GM21381 (cell line): ENCODE results near the gene DYRK1B.
A peak's percentile ranks its signal among the peaks of the same experiment; 100 is the strongest.
"Not testable (repeated sequence)": the region's sequence is repeated elsewhere in the genome, so short reads cannot be mapped to it uniquely, and the experiment has no call there.

Source experiments
- ATAC-seq: cut with Tn5 transposase; IDR thresholded peaks from one replicate; pipeline ENCODE4 v1.9.1; 2021; ENCODE audit warnings: mild to moderate bottlenecking, moderate library complexity; ENCODE audit not compliant: unreplicated experiment

The DYRK1B gene

GRCh38 chr19:39833464-39834286 is at the start of gene DYRK1B:
Gene DYRK1B, minus strand, starts transcription at chr19:39834162. Its CDS starts 2,295 bp downstream, at chr19:39831867.
- peak; percentile 84 for ATAC-seq

GRCh38 chr19:39882645-39883044 is 48.7 kb upstream of the DYRK1B start:
- not testable (repeated sequence) for ATAC-seq

GRCh38 chr19:39881495-39882110 is 47.6 kb upstream of the DYRK1B start:
- ATAC-seq: not testable (repeated sequence)

- ATAC-seq: not testable (repeated sequence)
These were observed 46.3 kb upstream of the DYRK1B start for GRCh38 chr19:39880241-39880640.

- ATAC-seq: not testable (repeated sequence)
These were observed 45.8 kb upstream of the DYRK1B start for GRCh38 chr19:39879796-39880195.

GRCh38 chr19:39878866-39879265 is 44.9 kb upstream of the DYRK1B start:
- ATAC-seq: not testable (repeated sequence)

DNA sequence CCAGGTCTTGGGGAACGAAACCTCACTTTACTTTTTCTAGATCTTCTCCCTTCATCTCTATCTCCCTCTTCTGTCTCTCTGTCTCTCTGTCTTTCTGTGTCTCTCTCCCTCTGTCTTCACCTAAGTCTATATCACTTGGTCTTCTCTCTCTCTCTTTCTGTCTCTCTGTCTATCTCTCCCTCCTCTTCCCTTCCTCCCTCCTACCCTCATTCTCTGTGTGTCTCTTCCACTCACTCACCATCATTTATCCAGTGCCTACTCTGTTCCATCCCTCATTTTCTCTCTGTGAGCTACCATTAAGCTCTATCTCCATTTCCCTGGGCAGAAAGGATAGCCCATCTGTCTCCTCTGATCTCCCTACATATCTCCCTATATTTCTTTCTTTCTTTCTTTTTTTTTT is 44.4 kb upstream of the DYRK1B start:
- ATAC-seq: no peak

DNA sequence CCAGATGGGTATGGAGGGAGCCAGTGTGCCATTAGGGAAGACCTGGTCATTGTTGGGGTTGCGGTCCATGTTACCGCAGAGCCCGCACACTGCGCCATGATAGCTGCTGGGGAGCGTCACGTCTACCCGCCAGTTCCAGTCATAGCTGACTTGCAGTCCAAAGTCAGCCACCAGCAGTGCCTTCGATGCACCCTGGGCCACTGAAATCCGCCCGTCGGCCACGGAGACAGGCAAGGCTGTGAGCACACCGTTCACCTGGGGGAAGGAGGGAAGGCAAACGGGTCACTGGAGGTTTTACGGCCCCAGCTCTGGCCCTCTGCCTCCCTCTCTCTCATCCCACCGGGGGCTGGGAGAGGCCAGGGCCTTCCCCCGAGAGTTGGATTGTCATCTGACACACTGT is 44.0 kb upstream of the DYRK1B start:
- not testable (repeated sequence) for ATAC-seq

GRCh38 chr19:39877488-39877887 is 43.5 kb upstream of the DYRK1B start:
- not testable (repeated sequence) for ATAC-seq

- not testable (repeated sequence) for ATAC-seq
These were observed 42.5 kb upstream of the DYRK1B start for GRCh38 chr19:39876486-39876885.

GRCh38 chr19:39875401-39875864 is 41.5 kb upstream of the DYRK1B start:
- not testable (repeated sequence) for ATAC-seq

- ATAC-seq: no peak
These were observed 40.4 kb upstream of the DYRK1B start for GRCh38 chr19:39874404-39874803.

GRCh38 chr19:39873385-39873784 is 39.4 kb upstream of the DYRK1B start:
- ATAC-seq: no peak

- no peak for ATAC-seq
These were observed 38.2 kb upstream of the DYRK1B start for GRCh38 chr19:39871886-39872866.

- ATAC-seq: no peak
These were observed 37.4 kb upstream of the DYRK1B start for GRCh38 chr19:39871362-39871761.

DNA sequence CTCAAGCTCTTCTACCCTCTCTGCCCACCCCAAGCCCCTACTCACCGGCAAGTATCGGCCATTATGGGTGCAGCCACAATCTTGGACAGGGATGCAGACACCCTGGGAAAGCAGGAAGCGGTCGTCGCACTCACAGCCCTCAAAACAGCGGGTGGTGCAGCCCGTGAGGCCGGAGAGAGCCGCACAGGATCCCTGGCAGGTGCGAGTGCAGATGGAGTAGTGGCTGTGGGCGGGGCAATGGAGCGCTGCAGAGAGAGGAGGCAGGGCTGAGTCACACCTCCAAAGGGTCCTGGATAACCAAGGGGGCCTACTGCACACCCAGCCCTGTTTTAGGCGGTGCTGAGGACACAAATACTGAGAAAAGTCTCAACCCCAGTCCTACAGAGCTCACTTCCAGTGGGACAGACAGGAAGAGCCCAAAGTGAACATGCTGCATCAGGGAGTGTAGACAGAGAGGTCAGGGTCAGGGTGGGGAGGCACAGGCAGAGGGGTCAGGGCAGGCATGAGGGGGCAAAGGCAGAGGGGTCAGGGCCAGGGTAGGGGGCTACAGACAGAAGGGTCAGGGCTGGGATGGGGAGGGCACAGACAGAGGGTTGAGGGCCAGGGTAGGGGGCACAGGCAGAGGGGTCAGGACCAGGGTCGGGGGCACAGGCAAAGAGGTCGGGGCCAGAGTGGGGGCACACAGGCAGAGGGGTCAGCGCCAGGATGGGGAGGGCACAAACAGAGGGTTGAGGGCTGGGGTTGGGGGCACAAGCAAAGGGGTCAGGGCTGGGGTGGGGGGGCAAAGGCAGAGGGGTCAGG is 36.4 kb upstream of the DYRK1B start:
- ATAC-seq: no peak

DNA sequence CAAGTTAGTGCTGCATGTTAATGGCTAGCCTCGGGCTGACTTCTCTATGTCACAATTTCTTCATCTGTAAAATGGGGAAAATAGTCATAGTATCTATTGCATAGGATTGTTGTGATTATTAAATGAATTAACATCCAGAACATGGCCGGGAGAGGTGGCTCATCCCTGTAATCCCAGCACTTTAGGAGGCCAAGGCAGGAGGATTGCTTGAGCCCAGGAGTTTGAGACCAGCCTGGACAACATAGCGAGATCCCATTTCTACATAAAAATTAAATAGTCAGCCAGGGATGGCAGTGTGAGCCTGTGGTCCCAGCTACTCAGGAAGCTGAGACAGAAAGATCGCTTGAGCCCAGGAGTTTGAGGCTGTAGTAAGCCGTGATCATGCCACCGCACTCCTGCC is 34.0 kb upstream of the DYRK1B start:
- no peak for ATAC-seq

DNA sequence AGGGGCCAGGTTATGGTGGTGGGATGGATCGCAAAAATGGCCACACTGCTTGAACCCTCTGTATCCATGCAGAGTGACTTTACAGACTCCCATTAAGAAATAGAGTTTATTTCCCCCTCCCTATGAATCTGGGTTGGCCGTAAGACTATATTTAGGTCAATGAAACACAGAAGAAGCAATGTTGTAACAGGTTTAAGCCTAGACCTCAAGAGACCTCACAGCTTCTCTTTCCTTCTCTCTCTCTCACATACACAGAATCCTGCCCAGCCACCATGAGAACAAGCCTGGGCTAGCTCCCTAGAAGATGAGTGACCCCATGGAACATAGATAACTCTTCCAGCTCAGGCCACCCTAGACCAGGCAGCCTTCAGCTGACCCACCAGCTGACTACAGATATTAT is 33.2 kb upstream of the DYRK1B start:
- no peak for ATAC-seq

DNA sequence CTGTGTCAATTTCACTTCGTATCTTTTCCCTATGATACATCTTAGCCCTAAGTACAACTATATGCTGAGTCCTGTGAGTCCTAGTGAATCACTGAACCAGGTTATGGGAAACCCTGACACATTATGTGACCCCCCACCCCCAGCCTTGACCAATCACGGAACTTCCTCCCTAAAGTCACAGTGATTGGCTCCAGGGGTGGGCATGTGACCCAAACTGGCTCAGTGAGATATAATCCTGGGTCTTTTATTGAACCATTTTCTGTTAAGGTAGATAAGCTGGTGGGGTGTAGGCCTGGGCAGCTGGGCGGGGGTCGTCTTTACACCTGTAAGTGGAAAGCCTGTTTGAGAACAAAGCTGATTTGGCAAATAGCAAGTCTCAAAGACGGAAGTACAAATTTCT is 32.0 kb upstream of the DYRK1B start:
- ATAC-seq: no peak

DNA sequence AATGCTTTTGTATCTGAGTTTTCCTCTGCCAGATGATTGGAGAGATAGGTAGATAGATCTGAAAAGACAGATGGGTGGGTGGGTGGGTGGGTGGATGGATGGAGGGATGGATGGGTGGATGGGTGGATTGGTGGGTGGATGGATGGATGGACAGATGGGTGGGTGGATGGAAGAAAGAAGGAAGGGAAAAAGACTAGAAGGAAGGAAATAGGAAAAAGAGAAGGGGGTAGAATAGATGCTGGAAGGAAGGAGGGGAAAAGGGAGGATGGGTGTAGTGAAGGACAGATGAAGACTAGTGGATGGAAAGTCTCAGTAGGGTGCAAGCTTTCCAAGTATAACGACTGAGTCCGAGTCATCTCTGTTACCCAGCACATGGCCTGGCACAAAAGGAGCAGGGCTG is 31.2 kb upstream of the DYRK1B start:
- no peak for ATAC-seq
